ENCODE data around the gene WFS1.

The WFS1 gene

GRCh38 chr4:6292376-6293096, 22.9 kb downstream of the WFS1 start:
- H3K27ac ChIP-seq (ENCODE audit: low read length, poor library complexity, severe bottlenecking) = no peak overlapping the region

GRCh38 chr4:6293097-6293445, 23.4 kb downstream of the WFS1 start:
- no peak overlapping the region for H2BK5ac ChIP-seq (ENCODE audit: low read depth, low read length, poor library complexity, severe bottlenecking)
- H3K14ac ChIP-seq (ENCODE audit: low read length in 2 of 2) = no peak overlapping the region
- WGBS = 96% methylated on average over 8 of the region's 8 CpGs
- H3K4ac ChIP-seq (ENCODE audit: low read depth in 1 of 2, low read length in 2 of 2) = no peak overlapping the region
- DNase-seq = no peak
- H4K91ac ChIP-seq (ENCODE audit: low read length) = no peak overlapping the region
- H2AK5ac ChIP-seq (ENCODE audit: low read length, severe bottlenecking) = no peak overlapping the region
- H3K4me3 ChIP-seq (ENCODE audit: insufficient read depth in 1 of 2, low read depth in 1 of 2, low read length in 2 of 2) = no peak overlapping the region
- H3K36me3 ChIP-seq (ENCODE audit: control insufficient read depth in 1 of 2, insufficient read depth in 2 of 2, low read depth in 1 of 2, low read length in 2 of 2) = peaks cover 72 to 94% of the 10 kb centered on the region in 2 experiments
- H3K4me1 ChIP-seq (ENCODE audit: control insufficient read depth, insufficient read depth, low read depth, low read length) = no peaks in the 10 kb centered on the region
- H3K9me3 ChIP-seq (ENCODE audit: control insufficient read depth, low read length) = no peaks in the 10 kb centered on the region
- H2AFZ ChIP-seq (ENCODE audit: low read depth, low read length) = no peak overlapping the region
- H3K27me3 ChIP-seq (ENCODE audit: control insufficient read depth in 1 of 2, insufficient read depth in 1 of 2, low read length in 2 of 2) = no peaks in the 10 kb centered on the region
- no peak overlapping the region for H3K9ac ChIP-seq (ENCODE audit: low read length)
- no peak overlapping the region for H2BK12ac ChIP-seq (ENCODE audit: low read length in 2 of 2)
- no peak overlapping the region for H3K18ac ChIP-seq (ENCODE audit: low read depth in 1 of 2, low read length in 2 of 2)
- no peak overlapping the region for H4K8ac ChIP-seq (ENCODE audit: low read length)
- no peak overlapping the region for H2BK120ac ChIP-seq (ENCODE audit: low read depth, low read length)
- H3K23ac ChIP-seq (ENCODE audit: low read length in 2 of 2) = no peak overlapping the region
- no peak overlapping the region for H3K4me2 ChIP-seq (ENCODE audit: low read length, poor library complexity, severe bottlenecking)
- no peak overlapping the region for H3K27ac ChIP-seq (ENCODE audit: low read length, poor library complexity, severe bottlenecking)
- H3K79me1 ChIP-seq (replicated peaks; ENCODE audit: low read length, poor library complexity, severe bottlenecking) = peaks cover 56% of the 10 kb centered on the region
- H2BK15ac ChIP-seq (ENCODE audit: low read depth, poor library complexity, severe bottlenecking) = no peak overlapping the region

More at GRCh38 chr4:6292376-6293096, 22.9 kb downstream of the WFS1 start:
- H3K79me1 ChIP-seq (replicated peaks; ENCODE audit: low read length, poor library complexity, severe bottlenecking) = peaks cover 57% of the 10 kb centered on the region
- no peaks in the 10 kb centered on the region for H3K4me1 ChIP-seq (ENCODE audit: control insufficient read depth, insufficient read depth, low read depth, low read length)
- H2BK120ac ChIP-seq (ENCODE audit: low read depth, low read length) = no peak overlapping the region
- no peak for DNase-seq
- H4K8ac ChIP-seq (ENCODE audit: low read length) = no peak overlapping the region
- H2AFZ ChIP-seq (ENCODE audit: low read depth, low read length) = no peak overlapping the region
- no peak overlapping the region for H3K14ac ChIP-seq (ENCODE audit: low read length in 2 of 2)
- H3K4me2 ChIP-seq (ENCODE audit: low read length, poor library complexity, severe bottlenecking) = no peak overlapping the region
- peaks cover 74 to 94% of the 10 kb centered on the region in 2 experiments for H3K36me3 ChIP-seq (ENCODE audit: control insufficient read depth in 1 of 2, insufficient read depth in 2 of 2, low read depth in 1 of 2, low read length in 2 of 2)
- no peak overlapping the region for H3K9ac ChIP-seq (ENCODE audit: low read length)
- no peak overlapping the region for H3K4me3 ChIP-seq (ENCODE audit: insufficient read depth in 1 of 2, low read depth in 1 of 2, low read length in 2 of 2)
- 92% methylated on average over 13 of the region's 13 CpGs for WGBS
- H3K9me3 ChIP-seq (ENCODE audit: control insufficient read depth, low read length) = no peaks in the 10 kb centered on the region
- H2BK12ac ChIP-seq (ENCODE audit: low read length in 2 of 2) = no peak overlapping the region
- no peak overlapping the region for H2AK5ac ChIP-seq (ENCODE audit: low read length, severe bottlenecking)
- no peak overlapping the region for H3K18ac ChIP-seq (ENCODE audit: low read depth in 1 of 2, low read length in 2 of 2)
- no peak overlapping the region for H2BK5ac ChIP-seq (ENCODE audit: low read depth, low read length, poor library complexity, severe bottlenecking)
- no peaks in the 10 kb centered on the region for H3K27me3 ChIP-seq (ENCODE audit: control insufficient read depth in 1 of 2, insufficient read depth in 1 of 2, low read length in 2 of 2)
- no peak overlapping the region for H4K91ac ChIP-seq (ENCODE audit: low read length)
- no peak overlapping the region for H3K23ac ChIP-seq (ENCODE audit: low read length in 2 of 2)
- no peak overlapping the region for H3K4ac ChIP-seq (ENCODE audit: low read depth in 1 of 2, low read length in 2 of 2)
- no peak overlapping the region for H2BK15ac ChIP-seq (ENCODE audit: low read depth, poor library complexity, severe bottlenecking)

GRCh38 chr4:6293661-6294060, 24.0 kb downstream of the WFS1 start:
- peaks cover 56% of the 10 kb centered on the region for H3K79me1 ChIP-seq (replicated peaks; ENCODE audit: low read length, poor library complexity, severe bottlenecking)
- H4K8ac ChIP-seq (ENCODE audit: low read length) = no peak overlapping the region
- no peak overlapping the region for H3K27ac ChIP-seq (ENCODE audit: low read length, poor library complexity, severe bottlenecking)
- H4K91ac ChIP-seq (ENCODE audit: low read length) = no peak overlapping the region
- H2BK5ac ChIP-seq (ENCODE audit: low read depth, low read length, poor library complexity, severe bottlenecking) = no peak overlapping the region
- no peaks in the 10 kb centered on the region for H3K4me1 ChIP-seq (ENCODE audit: control insufficient read depth, insufficient read depth, low read depth, low read length)
- H3K23ac ChIP-seq (ENCODE audit: low read length in 2 of 2) = no peak overlapping the region
- DNase-seq = no peak
- peaks cover 68 to 94% of the 10 kb centered on the region in 2 experiments for H3K36me3 ChIP-seq (ENCODE audit: control insufficient read depth in 1 of 2, insufficient read depth in 2 of 2, low read depth in 1 of 2, low read length in 2 of 2)
- H3K4me3 ChIP-seq (ENCODE audit: insufficient read depth in 1 of 2, low read depth in 1 of 2, low read length in 2 of 2) = no peak overlapping the region
- H3K9ac ChIP-seq (ENCODE audit: low read length) = no peak overlapping the region
- no peak overlapping the region for H2BK120ac ChIP-seq (ENCODE audit: low read depth, low read length)
- 84% methylated on average over 7 of the region's 8 CpGs for WGBS
- H3K4ac ChIP-seq (ENCODE audit: low read depth in 1 of 2, low read length in 2 of 2) = no peak overlapping the region
- H2BK12ac ChIP-seq (ENCODE audit: low read length in 2 of 2) = no peak overlapping the region
- no peak overlapping the region for H3K14ac ChIP-seq (ENCODE audit: low read length in 2 of 2)
- no peak overlapping the region for H3K18ac ChIP-seq (ENCODE audit: low read depth in 1 of 2, low read length in 2 of 2)
- H3K4me2 ChIP-seq (ENCODE audit: low read length, poor library complexity, severe bottlenecking) = no peak overlapping the region
- no peaks in the 10 kb centered on the region for H3K27me3 ChIP-seq (ENCODE audit: control insufficient read depth in 1 of 2, insufficient read depth in 1 of 2, low read length in 2 of 2)
- H2AK5ac ChIP-seq (ENCODE audit: low read length, severe bottlenecking) = no peak overlapping the region
- H3K9me3 ChIP-seq (ENCODE audit: control insufficient read depth, low read length) = no peaks in the 10 kb centered on the region
- H2AFZ ChIP-seq (ENCODE audit: low read depth, low read length) = no peak overlapping the region
- H2BK15ac ChIP-seq (ENCODE audit: low read depth, poor library complexity, severe bottlenecking) = no peak overlapping the region

- H3K27ac ChIP-seq (ENCODE audit: low read length, poor library complexity, severe bottlenecking) = no peak overlapping the region
- no peak overlapping the region for H4K8ac ChIP-seq (ENCODE audit: low read length)
- no peak overlapping the region for H3K23ac ChIP-seq (ENCODE audit: low read length in 2 of 2)
- H2AFZ ChIP-seq (ENCODE audit: low read depth, low read length) = no peak overlapping the region
- no peak overlapping the region for H4K91ac ChIP-seq (ENCODE audit: low read length)
- peaks cover 57% of the 10 kb centered on the region for H3K79me1 ChIP-seq (replicated peaks; ENCODE audit: low read length, poor library complexity, severe bottlenecking)
- H3K18ac ChIP-seq (ENCODE audit: low read depth in 1 of 2, low read length in 2 of 2) = no peak overlapping the region
- H3K4me3 ChIP-seq (ENCODE audit: insufficient read depth in 1 of 2, low read depth in 1 of 2, low read length in 2 of 2) = no peak overlapping the region
- no peak overlapping the region for H2BK15ac ChIP-seq (ENCODE audit: low read depth, poor library complexity, severe bottlenecking)
- no peaks in the 10 kb centered on the region for H3K27me3 ChIP-seq (ENCODE audit: control insufficient read depth in 1 of 2, insufficient read depth in 1 of 2, low read length in 2 of 2)
- H3K9ac ChIP-seq (ENCODE audit: low read length) = no peak overlapping the region
- H2BK120ac ChIP-seq (ENCODE audit: low read depth, low read length) = no peak overlapping the region
- DNase-seq = no peak
- H2AK5ac ChIP-seq (ENCODE audit: low read length, severe bottlenecking) = no peak overlapping the region
- no peaks in the 10 kb centered on the region for H3K9me3 ChIP-seq (ENCODE audit: control insufficient read depth, low read length)
- no peak overlapping the region for H3K4ac ChIP-seq (ENCODE audit: low read depth in 1 of 2, low read length in 2 of 2)
- WGBS = 98% methylated on average over 26 of the region's 27 CpGs
- no peak overlapping the region for H3K14ac ChIP-seq (ENCODE audit: low read length in 2 of 2)
- peaks cover 56 to 96% of the 10 kb centered on the region in 2 experiments for H3K36me3 ChIP-seq (ENCODE audit: control insufficient read depth in 1 of 2, insufficient read depth in 2 of 2, low read depth in 1 of 2, low read length in 2 of 2)
- H2BK12ac ChIP-seq (ENCODE audit: low read length in 2 of 2) = no peak overlapping the region
- H2BK5ac ChIP-seq (ENCODE audit: low read depth, low read length, poor library complexity, severe bottlenecking) = no peak overlapping the region
- H3K4me2 ChIP-seq (ENCODE audit: low read length, poor library complexity, severe bottlenecking) = no peak overlapping the region
- no peaks in the 10 kb centered on the region for H3K4me1 ChIP-seq (ENCODE audit: control insufficient read depth, insufficient read depth, low read depth, low read length)
Measured at GRCh38 chr4:6294705-6295421, 25.2 kb downstream of the WFS1 start.
